IMR-90 (cell line): ENCODE data around the gene FBXW4.

ENCODE experiments used
- CTCF ChIP-seq: conservative IDR thresholded peaks from 2 replicates; pipeline ENCODE4 v1.5.1; 2012; ENCODE audit warnings: mild to moderate bottlenecking, low read depth, low read length, improper control_type of control experiment
- POLR2A ChIP-seq: IDR thresholded peaks from 2 replicates; pipeline ENCODE4 v1.6.1; 2012; ENCODE audit warnings: mild to moderate bottlenecking, low read depth, low read length
- RAD21 ChIP-seq: IDR thresholded peaks from 2 replicates; pipeline ENCODE4 v1.6.1; 2012; ENCODE audit warnings: low read length, improper control_type of control experiment
- RCOR1 ChIP-seq: IDR thresholded peaks from 2 replicates; pipeline ENCODE4 v1.6.1; 2012; ENCODE audit warnings: mild to moderate bottlenecking, low read length, improper control_type of control experiment; ENCODE audit not compliant: insufficient replicate concordance
- RFX5 ChIP-seq: IDR thresholded peaks from 2 replicates; pipeline ENCODE4 v1.8.0; 2012; ENCODE audit warnings: low read depth, mild to moderate bottlenecking, low read length, moderate library complexity
- SMC3 ChIP-seq: fragments of 150-350 bp; IDR thresholded peaks from 2 replicates; pipeline ENCODE4 v1.6.1; 2016; ENCODE audit warnings: low read depth, mild to moderate bottlenecking, antibody characterized with exemption, low read length, moderate library complexity
- USF2 ChIP-seq: fragments of 150-350 bp; IDR thresholded peaks from 2 replicates; pipeline ENCODE4 v1.6.1; 2017; ENCODE audit warnings: mild to moderate bottlenecking, antibody characterized with exemption, low read length, low read depth

GRCh38 chr10:101568054-101568745, 126.8 kb downstream of the FBXW4 start:
- no peak for TF ChIP-seq CTCF
- no peak for TF ChIP-seq USF2
- TF ChIP-seq POLR2A = no peak
- no peak for TF ChIP-seq RAD21
- TF ChIP-seq SMC3 = no peak
- no peak for TF ChIP-seq RCOR1
- no peak for TF ChIP-seq RFX5
